IMR-90 (cell line): ENCODE measurements around the gene INSR. TPM values are rescaled to one million over a fixed set of nuclear protein-coding genes. Genes with fewer than 3 reads are reported as not detected.

Experiments used
- ATAC-seq: fragments of 200-7000 bp; cut with Tn5 transposase; 2 replicates; pipeline ENCODE4 v1.9.1; 2020; ENCODE audit warnings: low read depth, mild to moderate bottlenecking, moderate library complexity
- BruUV-seq: library from RNA; stranded (reverse); fragments of 400-500 nt; replicated peaks from 2 replicates; lab custom pipeline; 2021; lab: Mats Ljungman, UMichigan
- CTCF ChIA-PET: fragments of 300-600 bp; formaldehyde crosslinking; extraction: SDS; loops from one replicate; lab custom pipeline; 2021; ENCODE audit warnings: antibody characterized with exemption; lab: Yijun Ruan, JAX
- POLR2A ChIA-PET: fragments of 300-600 bp; sonication (Branson Sonifier 250); formaldehyde crosslinking; loops from one replicate; lab custom pipeline; 2022; ENCODE audit warnings: antibody characterized with exemption; ENCODE audit not compliant: unreplicated experiment; lab: Charles Lee
- DNase-seq: peaks from one replicate; pipeline ENCODE4 v3.0.0; 2013
- H2AFZ ChIP-seq: replicated peaks from 2 replicates; pipeline ENCODE3; 2013; ENCODE audit warnings: low read length, mild to moderate bottlenecking; ENCODE audit not compliant: poor library complexity
- H2AK5ac ChIP-seq: 2 replicates; pipeline ENCODE4 v1.6.1; 2013; ENCODE audit warnings: low read depth, low read length, inconsistent platforms
- H2AK9ac ChIP-seq: replicated peaks from 2 replicates; pipeline ENCODE3; 2013; ENCODE audit warnings: mild to moderate bottlenecking, low read depth, low read length, moderate library complexity; ENCODE audit not compliant: poor library complexity
- H2BK120ac ChIP-seq: 2 replicates; pipeline ENCODE4 v1.6.1; 2013; ENCODE audit warnings: low read depth, low read length, inconsistent platforms
- H2BK15ac ChIP-seq: 3 replicates; pipeline ENCODE4 v1.6.1; 2013; ENCODE audit warnings: low read depth, low read length, inconsistent platforms
- H2BK20ac ChIP-seq: 2 replicates; pipeline ENCODE4 v1.6.1; 2013; ENCODE audit warnings: low read depth, mild to moderate bottlenecking, inconsistent platforms, low read length, moderate library complexity
- H2BK5ac ChIP-seq: 2 replicates; pipeline ENCODE4 v1.6.1; 2013; ENCODE audit warnings: mild to moderate bottlenecking, low read depth, low read length, inconsistent platforms; ENCODE audit not compliant: poor library complexity, severe bottlenecking
- H3K14ac ChIP-seq: replicated peaks from 2 replicates; pipeline ENCODE4 v1.6.1; 2013; ENCODE audit warnings: low read depth, low read length, inconsistent platforms
- H3K18ac ChIP-seq: 2 replicates; pipeline ENCODE4 v1.6.1; 2013; ENCODE audit warnings: low read depth, low read length, control low read depth
- H3K23ac ChIP-seq: 2 replicates; pipeline ENCODE4 v1.6.1; 2013; ENCODE audit warnings: low read depth, low read length, inconsistent platforms
- H3K27ac ChIP-seq: 2 replicates; pipeline ENCODE4 v1.5.1; 2013; ENCODE audit warnings: mild to moderate bottlenecking, control low read depth, low read length; ENCODE audit not compliant: insufficient read depth
- H3K27me3 ChIP-seq: 2 replicates; pipeline ENCODE4 v1.6.1; 2013; ENCODE audit warnings: low read length; ENCODE audit not compliant: control insufficient read depth, insufficient read depth
- H3K36me3 ChIP-seq: 2 replicates; pipeline ENCODE4 v1.6.1; 2013; ENCODE audit warnings: low read length, mixed read lengths; ENCODE audit not compliant: control insufficient read depth, insufficient read depth
- H3K4ac ChIP-seq: 2 replicates; pipeline ENCODE4 v1.6.1; 2013; ENCODE audit warnings: low read depth, low read length, inconsistent platforms
- H3K4me1 ChIP-seq: 2 replicates; pipeline ENCODE4 v1.6.1; 2013; ENCODE audit warnings: low read length, mixed read lengths; ENCODE audit not compliant: control insufficient read depth, insufficient read depth
- H3K4me2 ChIP-seq: 2 replicates; pipeline ENCODE4 v1.6.1; 2013; ENCODE audit warnings: low read depth, mild to moderate bottlenecking, control low read depth, low read length, moderate library complexity
- H3K4me3 ChIP-seq: 2 replicates; pipeline ENCODE4 v1.5.1; 2013; ENCODE audit warnings: low read depth, mild to moderate bottlenecking, control low read depth, low read length, moderate library complexity; ENCODE audit not compliant: insufficient read depth
- H3K56ac ChIP-seq: 2 replicates; pipeline ENCODE4 v1.6.1; 2013; ENCODE audit warnings: low read length, inconsistent platforms; ENCODE audit not compliant: insufficient read depth; ENCODE audit errors: extremely low read depth
- H3K79me1 ChIP-seq, 2 experiments: 2 replicates each; pipeline ENCODE4 v1.6.1; 2013; ENCODE audit warnings: low read length in 2 of 2, inconsistent platforms in 1 of 2, low read depth in 1 of 2
- H3K9ac ChIP-seq: 2 replicates; pipeline ENCODE4 v1.6.1; 2013; ENCODE audit warnings: low read depth, low read length, control low read depth
- H3K9me1 ChIP-seq: 2 replicates; pipeline ENCODE4 v1.6.1; 2013; ENCODE audit warnings: low read length, inconsistent platforms; ENCODE audit not compliant: insufficient read depth
- H3K9me3 ChIP-seq: 2 replicates; pipeline ENCODE4 v1.6.1; 2013; ENCODE audit warnings: low read length; ENCODE audit not compliant: control insufficient read depth, insufficient read depth
- H4K20me1 ChIP-seq: 2 replicates; pipeline ENCODE4 v1.6.1; 2013; ENCODE audit warnings: low read length, inconsistent platforms; ENCODE audit not compliant: insufficient read depth
- H4K5ac ChIP-seq: 2 replicates; pipeline ENCODE4 v1.6.1; 2013; ENCODE audit warnings: mild to moderate bottlenecking, low read depth, low read length, control low read depth
- H4K8ac ChIP-seq, 2 experiments: 2 replicates each; pipeline ENCODE4 v1.6.1; 2013; ENCODE audit warnings: low read depth in 2 of 2, low read length in 2 of 2, control low read depth in 1 of 2, inconsistent platforms in 1 of 2
- H4K91ac ChIP-seq: 2 replicates; pipeline ENCODE4 v1.6.1; 2013; ENCODE audit warnings: low read depth, low read length, inconsistent platforms; ENCODE audit not compliant: insufficient read depth
- CEBPB ChIP-seq: IDR thresholded peaks from 2 replicates; pipeline ENCODE4 v1.6.1; 2012; ENCODE audit warnings: low read depth, low read length, improper control_type of control experiment
- CHD1 ChIP-seq: IDR thresholded peaks from 2 replicates; pipeline ENCODE4 v1.6.1; 2012; ENCODE audit warnings: low read depth, low read length, improper control_type of control experiment
- CTCF ChIP-seq: conservative IDR thresholded peaks from 2 replicates; pipeline ENCODE4 v1.5.1; 2012; ENCODE audit warnings: mild to moderate bottlenecking, low read depth, low read length, improper control_type of control experiment
- FOS ChIP-seq: fragments of 150-350 bp; IDR thresholded peaks from 2 replicates; pipeline ENCODE4 v1.6.1; 2016; ENCODE audit warnings: low read depth, low read length
- MAFK ChIP-seq: IDR thresholded peaks from 2 replicates; pipeline ENCODE4 v1.6.1; 2012; ENCODE audit warnings: low read depth, low read length, improper control_type of control experiment
- MAZ ChIP-seq: IDR thresholded peaks from 2 replicates; pipeline ENCODE4 v1.6.1; 2012; ENCODE audit warnings: low read depth, mild to moderate bottlenecking, low read length, improper control_type of control experiment, moderate library complexity, borderline replicate concordance
- POLR2A ChIP-seq: IDR thresholded peaks from 2 replicates; pipeline ENCODE4 v1.6.1; 2012; ENCODE audit warnings: mild to moderate bottlenecking, low read depth, low read length
- RAD21 ChIP-seq: IDR thresholded peaks from 2 replicates; pipeline ENCODE4 v1.6.1; 2012; ENCODE audit warnings: low read length, improper control_type of control experiment
- WGBS, 2 experiments: methylation state at CpG; one replicate each; pipeline versions ENCODE4 v1.1.5 to v1.1.7; 2013; ENCODE audit warnings: missing lambda C conversion rate in 2 of 2; ENCODE audit not compliant: insufficient read length in 1 of 2; ENCODE audit errors: extremely low coverage in 2 of 2; 5-methylcytosine and 5-hydroxymethylcytosine counted together
- dilution Hi-C: fragments of 300-500 bp; cut with HindIII; formaldehyde crosslinking; loops from one replicate; pipeline ENCODE4 v1.14.3; 2018; ENCODE audit warnings: low sequenced_read_pairs; ENCODE audit not compliant: unreplicated experiment
- in situ Hi-C: fragments of 300-500 bp; cut with MboI; formaldehyde crosslinking; loops from 3 replicates; pipeline ENCODE4 v1.14.3; 2019; ENCODE audit warnings: low sequenced_read_pairs, inconsistent platforms, mixed read lengths
- intact Hi-C: fragments of 100-400 bp; cut with micrococcal nuclease; formaldehyde crosslinking; loops from 2 replicates; pipeline ENCODE4 v1.10.0; 2022
- polyA plus RNA-seq, 3 experiments: library from polyadenylated mRNA; depleted of rRNA; stranded (reverse); fragments of >200 nt; gene quantifications; 2 replicates each; pipeline ENCODE4 v1.2.3, GENCODE V29; 2012; ENCODE audit warnings: low replicate concordance in 1 of 3
- total RNA-seq: library from RNA; depleted of rRNA; stranded (reverse); fragments of >200 nt; gene quantifications from 2 replicates; pipeline ENCODE4 v1.2.3, GENCODE V29; 2012

The INSR gene
- total and polyA plus RNA-seq, 2 of the 4 experiments (the other 2 are of a cell fraction) = 2.8 to 7.9 TPM

- Histone ChIP-seq H2BK120ac (0 out of 2 replicates have a peak overlapping the region, but pooled peaks have one; percentile 34), H2BK5ac (no peak overlapping the region), H4K5ac (peak overlapping the region; percentile 46; the same call in 1 of the 2 replicates), H3K4ac (no peak overlapping the region), H3K18ac (no peak overlapping the region), H3K14ac (no peak overlapping the region), H3K27ac (no peak overlapping the region), H3K79me1 (no peaks in the 10 kb centered on the region; a peak in 1 of 4 replicates), H2BK20ac (no peak overlapping the region), H2BK15ac (no peak overlapping the region), H2AK9ac (no peak overlapping the region), H2AFZ (peak overlapping the region; percentile 63), H3K4me3 (no peak overlapping the region), H3K4me1 (peaks cover 9% of the 10 kb centered on the region), H3K27me3 (no peaks in the 10 kb centered on the region), H4K8ac (no peak overlapping the region), H4K20me1 (no peaks in the 10 kb centered on the region), H4K91ac (no peak overlapping the region), H3K9me1 (peaks cover 5% of the 10 kb centered on the region; the same call in 1 of the 2 replicates), H3K23ac (no peak overlapping the region; the same call in 1 of the 2 replicates), H3K56ac (no peak overlapping the region), H3K36me3 (no peaks in the 10 kb centered on the region), H3K9me3 (no peaks in the 10 kb centered on the region), H2AK5ac (no peak overlapping the region), H3K9ac (no peak overlapping the region), H3K4me2 (peak overlapping the region; percentile 66; the same call in 1 of the 2 replicates)
- BruUV-seq = no TSS peak
- ATAC-seq = peak; percentile 29; the same call in 1 of the 2 replicates
- ChIA-PET POLR2A (no interaction called here), CTCF (no interaction called here)
- no CpG with 5 or more reads among the region's 7 CpGs for WGBS, 2 experiments
- dilution Hi-C loops = no loop called here
- in situ Hi-C loops = no loop called here
- peak; percentile 50 for DNase-seq
- intact Hi-C loops = no loop called here
- TF ChIP-seq CHD1 = no peak
- no peak for TF ChIP-seq MAZ
- no peak for TF ChIP-seq FOS
- TF ChIP-seq RAD21 = no peak
- TF ChIP-seq CEBPB = no peak
- TF ChIP-seq POLR2A = no peak
- TF ChIP-seq CTCF = no peak
- no peak for TF ChIP-seq MAFK
Measured at GRCh38 chr19:7177926-7178325, 116.3 kb downstream of the INSR start.
